Esophagus squamous epithelium (tissue), 5 donors: ENCODE measurements around the gene MAGI1. TPM values are rescaled to one million over a fixed set of nuclear protein-coding genes. Genes with fewer than 3 reads are reported as not detected.

Source experiments
- DNase-seq: peaks from one replicate; lab custom pipeline; 2025; lab: John Stamatoyannopoulos, UW
- H3K27ac ChIP-seq, 4 donors: fragments of 200-600 bp; sonication (generic); one replicate each; pipeline ENCODE4 v1.5.1; 2016 to 2019; ENCODE audit warnings: mild to moderate bottlenecking in 1 of 4
- H3K27me3 ChIP-seq, 4 donors: fragments of 200-600 bp; sonication (generic); 1 replicate in 3 of 4; 2 replicates in 1 of 4; pipeline versions ENCODE4 v1.5.1 to v1.6.0; 2017 to 2021; ENCODE audit warnings: antibody characterized with exemption in 1 of 4
- H3K36me3 ChIP-seq, 3 donors: fragments of 200-600 bp; sonication (generic); one replicate each; pipeline ENCODE4 v1.5.1; 2016 to 2019
- H3K4me1 ChIP-seq, 3 donors: fragments of 200-600 bp; sonication (generic); one replicate each; pipeline ENCODE4 v1.5.1; 2017 to 2019
- H3K4me3 ChIP-seq, 4 donors: fragments of 200-600 bp; sonication (generic); 1 replicate in 3 of 4; 2 replicates in 1 of 4; pipeline ENCODE4 v1.5.1; 2016 to 2019; ENCODE audit warnings: mild to moderate bottlenecking in 2 of 4, moderate library complexity in 1 of 4
- H3K9me3 ChIP-seq, 3 donors: fragments of 200-600 bp; sonication (generic); one replicate each; pipeline ENCODE4 v1.5.1; 2016 to 2019
- CTCF ChIP-seq, 6 experiments: fragments of 450-650 bp in 4 of 6; fragments of 200-600 bp in 2 of 6; sonication (generic) in 2 of 6; IDR thresholded peaks; one replicate each; pipeline ENCODE4 v1.5.1; 2016 to 2019; ENCODE audit warnings: antibody characterized with exemption in 6 of 6, mild to moderate bottlenecking in 4 of 6, moderate library complexity in 4 of 6
- POLR2A ChIP-seq, 4 donors: fragments of 450-650 bp; IDR thresholded peaks; one replicate each; pipeline ENCODE4 v1.6.1; 2017; ENCODE audit warnings: antibody characterized with exemption in 4 of 4, mild to moderate bottlenecking in 4 of 4, moderate library complexity in 3 of 4
- WGBS, 2 donors: methylation state at CpG; one replicate each; pipeline ENCODE4 v1.1.5; 2018; 5-methylcytosine and 5-hydroxymethylcytosine counted together
- intact Hi-C: fragments of 100-400 bp; cut with DNase I; formaldehyde crosslinking; loops from one replicate; pipeline ENCODE4 v1.15.0; 2022
- total RNA-seq, 4 donors: library from RNA; depleted of rRNA; stranded (reverse); fragments of >200 nt; gene quantifications; one replicate each; pipeline ENCODE4 v1.1.0, GENCODE V29; 2016
- donor health status: DM: yes; HTN: yes; CAD: no.

The MAGI1 gene
- total RNA-seq, 4 donors from 2014 or later, result 12.0 to 28.2 (median 21.1) TPM

DNA sequence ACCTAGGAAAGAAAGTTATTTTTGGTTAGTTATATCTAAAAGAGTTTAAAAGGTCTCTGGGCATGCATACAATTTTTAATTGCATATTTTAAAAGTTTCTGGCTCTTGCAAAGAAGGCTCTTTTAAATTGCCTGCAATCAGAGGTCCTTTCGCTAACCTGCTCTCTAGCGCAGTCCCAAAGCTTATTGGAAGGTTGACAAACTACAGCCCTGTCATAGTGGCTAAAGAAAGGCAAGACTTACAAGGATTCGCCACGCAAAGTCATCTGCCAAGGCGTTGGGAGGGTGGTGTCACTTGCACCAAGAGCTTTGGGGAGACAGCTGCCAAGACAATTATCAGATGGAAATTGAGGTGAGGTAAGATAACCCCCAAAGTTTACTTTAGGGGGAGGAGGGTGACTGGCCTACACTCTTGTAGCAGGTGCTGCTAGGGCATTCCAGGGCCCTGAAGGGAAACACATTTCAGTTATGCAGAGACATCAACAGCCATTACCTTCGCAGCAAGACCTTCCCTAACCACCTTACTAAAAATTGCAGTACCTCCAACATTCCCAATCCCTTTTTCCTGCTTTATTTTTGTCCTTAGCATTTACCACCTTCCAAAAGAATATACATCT lies 606.2 kb downstream of the MAGI1 start:
- H3K9me3 ChIP-seq, result no peaks in the 10 kb centered on the region
- H3K36me3 ChIP-seq, result peaks cover 0 to 86% (median 0%) of the 10 kb centered on the region in 3 donors
- no peaks in the 10 kb centered on the region for H3K27me3 ChIP-seq
- intact Hi-C loops, result loop anchor here (10.0 kb wide), 1 partner anchor 292 kb away; no protein-coding TSS in a partner anchor
- WGBS, 2 donors, result 87 to 89% methylated on average over 6 of the region's 6 CpGs
- no peak for TF ChIP-seq CTCF (IDR thresholded peaks at IDR 0.05)
- TF ChIP-seq POLR2A (IDR thresholded peaks at IDR 0.05), result no peak
- H3K4me3 ChIP-seq, result no peak overlapping the region
- H3K4me1 ChIP-seq, result no peaks in the 10 kb centered on the region
- H3K27ac ChIP-seq, result no peak overlapping the region
- no peak for DNase-seq

GRCh38 chr3:65425880-65426279 lies 612.8 kb downstream of the MAGI1 start:
- no peaks in the 10 kb centered on the region for H3K4me1 ChIP-seq

GRCh38 chr3:65422154-65422553 lies 616.6 kb downstream of the MAGI1 start:
- intact Hi-C loops, result no loop called here
- TF ChIP-seq POLR2A (IDR thresholded peaks at IDR 0.05) (no peak), CTCF (IDR thresholded peaks at IDR 0.05) (no peak)

More at GRCh38 chr3:65425880-65426279, 612.8 kb downstream of the MAGI1 start:
- H3K27me3 ChIP-seq, result no peaks in the 10 kb centered on the region
- no peaks in the 10 kb centered on the region for H3K9me3 ChIP-seq
- H3K4me3 ChIP-seq, result no peak overlapping the region
- peaks cover 0 to 65% (median 0%) of the 10 kb centered on the region in 3 donors for H3K36me3 ChIP-seq
- 73 to 82% methylated on average over 3 of the region's 3 CpGs for WGBS, 2 donors
- no peak for DNase-seq
- TF ChIP-seq CTCF (IDR thresholded peaks at IDR 0.05) (peak in 3 of 6 experiments; percentile 5 to 28 (median 15)), POLR2A (IDR thresholded peaks at IDR 0.05) (no peak)
- intact Hi-C loops, result no loop called here
- no peak overlapping the region for H3K27ac ChIP-seq

GRCh38 chr3:65419233-65419632 lies 619.5 kb downstream of the MAGI1 start:
- DNase-seq, result no peak
- Histone ChIP-seq H3K27ac (no peak overlapping the region), H3K9me3 (no peaks in the 10 kb centered on the region), H3K4me1 (no peaks in the 10 kb centered on the region), H3K36me3 (peaks cover 0 to 18% (median 0%) of the 10 kb centered on the region in 3 donors), H3K4me3 (no peak overlapping the region), H3K27me3 (no peaks in the 10 kb centered on the region)
- TF ChIP-seq POLR2A (IDR thresholded peaks at IDR 0.05) (no peak), CTCF (IDR thresholded peaks at IDR 0.05) (no peak)
- WGBS, 2 donors, result 67 to 91% methylated on average over 2 of the region's 2 CpGs
- intact Hi-C loops, result no loop called here

More at GRCh38 chr3:65422154-65422553, 616.6 kb downstream of the MAGI1 start:
- no peaks in the 10 kb centered on the region for H3K27me3 ChIP-seq
- WGBS, 2 donors, result 72 to 84% methylated on average over 3 of the region's 3 CpGs
- peaks cover 0 to 28% (median 0%) of the 10 kb centered on the region in 3 donors for H3K36me3 ChIP-seq
- H3K4me1 ChIP-seq, result no peaks in the 10 kb centered on the region
- DNase-seq, result no peak
- no peak overlapping the region for H3K27ac ChIP-seq
- H3K9me3 ChIP-seq, result no peaks in the 10 kb centered on the region
- H3K4me3 ChIP-seq, result no peak overlapping the region

- no peaks in the 10 kb centered on the region for H3K27me3 ChIP-seq
- no peak overlapping the region for H3K27ac ChIP-seq
- no peak overlapping the region for H3K4me3 ChIP-seq
- intact Hi-C loops, result no loop called here
- H3K4me1 ChIP-seq, result no peaks in the 10 kb centered on the region
- DNase-seq, result no peak
- TF ChIP-seq CTCF (IDR thresholded peaks at IDR 0.05) (no peak), POLR2A (IDR thresholded peaks at IDR 0.05) (no peak)
- WGBS, 2 donors, result 62 to 86% methylated on average over 3 of the region's 3 CpGs
- H3K36me3 ChIP-seq, result no peaks in the 10 kb centered on the region
- H3K9me3 ChIP-seq, result no peaks in the 10 kb centered on the region
Observed at GRCh38 chr3:65413891-65414290, 624.8 kb downstream of the MAGI1 start.
